SU-DHL-6 (cell line): ENCODE data around the gene PIK3CD.

Experiments
- H2AFZ ChIP-seq: fragments of 200-600 bp; sonication (generic); 2 replicates; pipeline ENCODE4 v1.6.1; 2014; ENCODE audit warnings: low read depth, mild to moderate bottlenecking, moderate library complexity, mixed read lengths, antibody characterized with exemption, low read length; ENCODE audit not compliant: severe bottlenecking
- H3F3A ChIP-seq: fragments of 200-600 bp; shearing (Covaris generic); 2 replicates; pipeline ENCODE4 v1.6.0; 2016; ENCODE audit warnings: antibody characterized with exemption, mild to moderate bottlenecking; ENCODE audit not compliant: insufficient read depth
- H3K27ac ChIP-seq: fragments of 200-600 bp; sonication (generic); 2 replicates; pipeline ENCODE4 v1.5.1; 2016; ENCODE audit warnings: low read depth, mild to moderate bottlenecking, low read length, moderate library complexity, mixed read lengths
- H3K27me3 ChIP-seq: fragments of 200-600 bp; sonication (generic), shearing (Covaris generic); 2 replicates; pipeline ENCODE4 v1.6.0; 2014; ENCODE audit warnings: mild to moderate bottlenecking, low read length
- H3K36me3 ChIP-seq: fragments of 200-600 bp; sonication (generic); 2 replicates; pipeline ENCODE4 v1.6.1; 2014; ENCODE audit warnings: mild to moderate bottlenecking, low read length, mixed read lengths
- H3K4me2 ChIP-seq: fragments of 300-600, 200-600 bp; shearing (Covaris generic), sonication (generic); 2 replicates; pipeline ENCODE4 v1.6.0; 2014; ENCODE audit warnings: low read length, low read depth, mild to moderate bottlenecking; ENCODE audit not compliant: poor library complexity, severe bottlenecking
- H3K4me3 ChIP-seq: fragments of 200-600 bp; sonication (generic); 2 replicates; pipeline ENCODE4 v1.5.1; 2014; ENCODE audit warnings: antibody characterized with exemption, low read length, mild to moderate bottlenecking, mixed read lengths; ENCODE audit not compliant: insufficient read depth, poor library complexity, severe bottlenecking
- H3K79me2 ChIP-seq: fragments of 200-600 bp; sonication (generic); 2 replicates; pipeline ENCODE4 v1.6.1; 2014; ENCODE audit warnings: mild to moderate bottlenecking, low read length, moderate library complexity; ENCODE audit not compliant: insufficient read depth
- H3K9ac ChIP-seq: fragments of 200-600 bp; sonication (generic); 2 replicates; pipeline ENCODE4 v1.7.0; 2014; ENCODE audit warnings: mild to moderate bottlenecking, low read length
- H3K9me2 ChIP-seq: fragments of 200-600 bp; sonication (generic); replicated peaks from 2 replicates; pipeline ENCODE4 v1.6.1; 2014; ENCODE audit warnings: low read length; ENCODE audit not compliant: insufficient read depth
- H3K9me3 ChIP-seq: fragments of 200-600 bp; sonication (generic); 2 replicates; pipeline ENCODE4 v1.6.1; 2014; ENCODE audit warnings: low read length, mixed read lengths; ENCODE audit not compliant: insufficient read depth
- H4K20me1 ChIP-seq: fragments of 200-600 bp; sonication (generic); 2 replicates; pipeline ENCODE4 v1.6.1; 2014; ENCODE audit warnings: low read depth, mild to moderate bottlenecking, antibody characterized with exemption, low read length, moderate library complexity, mixed read lengths
- CTCF ChIP-seq: fragments of 200-600 bp; sonication (generic); IDR thresholded peaks from one replicate; pipeline ENCODE4 v1.5.1; 2017; ENCODE audit warnings: antibody characterized with exemption, mild to moderate bottlenecking, low read length, moderate library complexity; ENCODE audit not compliant: insufficient read depth, poor library complexity, severe bottlenecking
- EZH2phosphoT487 ChIP-seq: fragments of 200-600 bp; sonication (generic), shearing (Covaris generic); conservative IDR thresholded peaks from 2 replicates; pipeline ENCODE4 v1.6.1; 2018; ENCODE audit warnings: mild to moderate bottlenecking, antibody characterized with exemption, low read length, moderate library complexity, mixed read lengths

The PIK3CD gene

GRCh38 chr1:9751971-9752370 is 100.4 kb downstream of the PIK3CD start:
- H3K4me2 ChIP-seq: no peak overlapping the region
- no peak overlapping the region for H3K9ac ChIP-seq
- H3K79me2 ChIP-seq: peaks cover 45% of the 10 kb centered on the region
- no peak overlapping the region for H3K27ac ChIP-seq
- no peak overlapping the region for H2AFZ ChIP-seq
- H3F3A ChIP-seq: peaks cover 6% of the 10 kb centered on the region; the same call in 1 of the 2 replicates
- peaks cover 5% of the 10 kb centered on the region; the same call in 1 of the 2 replicates for H4K20me1 ChIP-seq
- no peak overlapping the region for H3K4me3 ChIP-seq
- H3K36me3 ChIP-seq: peaks cover 20% of the 10 kb centered on the region; the same call in 1 of the 2 replicates
- H3K9me2 ChIP-seq: no peaks in the 10 kb centered on the region
- H3K27me3 ChIP-seq: no peaks in the 10 kb centered on the region
- H3K9me3 ChIP-seq: no peaks in the 10 kb centered on the region
- TF ChIP-seq CTCF (no peak), EZH2phosphoT487 (no peak)

- TF ChIP-seq EZH2phosphoT487: no peak
- no peak for TF ChIP-seq CTCF
- H3K9me2 ChIP-seq: no peaks in the 10 kb centered on the region
- H2AFZ ChIP-seq: no peak overlapping the region
- no peak overlapping the region for H3K9ac ChIP-seq
- H3K9me3 ChIP-seq: no peaks in the 10 kb centered on the region
- H3K4me3 ChIP-seq: no peak overlapping the region
- H3F3A ChIP-seq: 0 out of 2 replicates have a peak, but pooled peaks cover 6% of the 10 kb centered on the region
- H3K36me3 ChIP-seq: peaks cover 20% of the 10 kb centered on the region; the same call in 1 of the 2 replicates
- no peak overlapping the region for H3K27ac ChIP-seq
- peaks cover 8% of the 10 kb centered on the region; the same call in 1 of the 2 replicates for H4K20me1 ChIP-seq
- no peak overlapping the region for H3K4me2 ChIP-seq
- peaks cover 56% of the 10 kb centered on the region for H3K79me2 ChIP-seq
- no peaks in the 10 kb centered on the region for H3K27me3 ChIP-seq
Measured at GRCh38 chr1:9753121-9753531, 101.6 kb downstream of the PIK3CD start.

- H3K27ac ChIP-seq: no peak overlapping the region
Measured at GRCh38 chr1:9755441-9755995, 104.0 kb downstream of the PIK3CD start.

More at GRCh38 chr1:9755441-9755995, 104.0 kb downstream of the PIK3CD start:
- Histone ChIP-seq H3K9me3 (no peaks in the 10 kb centered on the region), H3K79me2 (peaks cover 74% of the 10 kb centered on the region), H3K27me3 (no peaks in the 10 kb centered on the region), H3K4me2 (no peak overlapping the region), H3K36me3 (peaks cover 7% of the 10 kb centered on the region; the same call in 1 of the 2 replicates), H3K9me2 (no peaks in the 10 kb centered on the region), H3K9ac (no peak overlapping the region), H3F3A (0 out of 2 replicates have a peak, but pooled peaks cover 4% of the 10 kb centered on the region), H3K4me3 (no peak overlapping the region), H2AFZ (no peak overlapping the region), H4K20me1 (peaks cover 22% of the 10 kb centered on the region; the same call in 1 of the 2 replicates)
- TF ChIP-seq EZH2phosphoT487 (no peak), CTCF (no peak)
